GM21423 (cell line): ENCODE measurements around the gene ABLIM2.
"Not testable (repeated sequence)": the region's sequence is repeated elsewhere in the genome, so short reads cannot be mapped to it uniquely, and the experiment has no call there.

Experiments
- ATAC-seq: cut with Tn5 transposase; IDR thresholded peaks from one replicate; pipeline ENCODE4 v1.9.1; 2021; ENCODE audit warnings: mild to moderate bottlenecking, moderate library complexity; ENCODE audit not compliant: unreplicated experiment

ABLIM2 gene

DNA sequence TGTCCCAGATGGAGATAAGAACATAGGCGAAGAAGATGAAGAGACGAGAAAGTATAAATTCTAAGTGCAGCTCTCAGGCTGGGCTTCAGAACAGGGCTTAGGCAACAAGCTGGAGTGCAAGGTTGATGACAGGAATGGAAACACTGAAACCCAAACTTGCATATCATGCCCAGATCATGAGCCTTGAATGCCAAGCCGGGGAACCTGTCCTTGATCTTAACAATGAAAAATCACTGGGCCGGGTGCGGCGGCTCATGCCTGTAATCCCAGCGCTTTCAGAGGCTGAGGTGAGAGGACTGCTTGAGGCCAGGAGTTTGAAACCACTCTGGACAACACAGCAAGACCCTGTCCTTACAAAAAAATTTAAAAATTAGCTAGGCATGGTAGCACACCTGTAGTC, 236.1 kb downstream of the ABLIM2 start:
- ATAC-seq: no peak

DNA sequence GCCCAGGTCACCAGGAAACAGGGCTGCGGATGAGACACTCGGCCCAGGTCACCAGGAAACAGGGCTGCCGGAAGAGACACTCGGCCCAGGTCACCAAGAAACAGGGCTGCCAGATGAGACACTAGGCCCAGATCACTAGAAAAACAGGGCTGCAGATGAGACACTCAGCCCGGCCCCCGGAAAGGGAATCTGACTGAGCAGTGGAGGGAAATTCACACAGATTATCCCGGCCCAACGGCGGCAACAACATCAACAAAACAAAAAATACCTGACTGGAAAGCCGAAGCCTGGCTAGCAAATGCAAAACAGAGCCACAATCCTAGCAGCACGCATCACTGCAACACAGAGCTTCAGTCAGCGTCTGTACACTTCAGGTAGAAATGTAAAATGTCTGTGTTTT, 239.6 kb downstream of the ABLIM2 start:
- no peak for ATAC-seq

DNA sequence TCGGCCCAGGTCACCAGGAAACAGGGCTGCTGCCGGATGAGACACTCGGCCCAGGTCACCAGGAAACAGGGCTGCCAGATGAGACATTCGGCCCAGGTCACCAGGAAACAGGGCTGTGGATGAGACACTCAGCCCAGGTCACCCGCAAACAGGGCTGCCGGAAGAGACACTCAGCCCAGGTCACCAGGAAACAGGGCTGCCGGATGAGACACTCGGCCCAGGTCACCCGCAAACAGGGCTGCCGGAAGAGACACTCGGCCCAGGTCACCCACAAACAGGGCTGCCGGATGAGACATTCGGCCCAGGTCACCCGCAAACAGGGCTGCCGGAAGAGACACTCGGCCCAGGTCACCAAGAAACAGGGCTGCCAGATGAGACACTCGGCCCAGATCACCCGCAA, 240.4 kb downstream of the ABLIM2 start:
- not testable (repeated sequence) for ATAC-seq

DNA sequence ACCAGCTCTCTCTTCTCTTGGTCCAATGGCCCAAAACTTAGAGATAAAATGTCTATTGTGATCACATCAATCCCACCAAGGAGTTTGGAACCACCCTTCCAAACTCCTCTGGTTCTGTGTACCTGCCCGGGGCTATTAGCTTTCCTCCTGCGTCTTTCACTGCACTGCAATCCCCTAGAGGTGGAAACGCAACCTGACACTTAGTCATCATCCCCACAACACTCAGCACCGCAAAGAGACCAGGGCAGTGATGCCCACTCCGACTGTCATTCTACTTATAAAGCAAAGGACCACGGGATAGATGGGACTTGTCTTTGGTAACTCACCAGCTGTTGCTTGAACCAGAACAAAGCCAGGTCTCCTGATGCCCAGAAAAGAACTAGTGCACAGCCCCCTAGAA, 240.9 kb downstream of the ABLIM2 start:
- no peak for ATAC-seq

DNA sequence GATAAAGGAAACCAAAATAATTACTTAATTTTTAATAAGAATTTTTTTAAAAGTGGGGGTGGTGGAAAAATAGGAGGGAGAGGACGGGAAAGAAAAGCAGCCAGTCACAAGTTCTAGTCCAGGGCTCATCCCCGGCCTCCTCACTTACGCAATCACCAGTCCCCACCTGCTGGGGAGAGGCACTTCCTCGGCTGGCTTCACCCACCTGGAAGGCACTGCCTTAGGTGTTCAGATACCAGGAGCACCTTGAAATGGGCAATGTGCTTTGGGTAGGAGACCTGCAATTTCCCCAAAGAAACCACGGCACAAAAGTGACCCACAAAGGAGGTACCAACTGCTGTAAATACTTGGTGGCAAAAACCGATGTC, 242.8 kb downstream of the ABLIM2 start:
- ATAC-seq: no peak
